Tibial artery (tissue), 4 donors: Measurements from ENCODE around the gene SRRM3.
A peak's percentile ranks its signal among the peaks of the same experiment; 100 is the strongest.
"Not testable (repeated sequence)": the region's sequence is repeated elsewhere in the genome, so short reads cannot be mapped to it uniquely, and the experiment has no call there.

Experiments used
- DNase-seq, 2 donors: peaks; one replicate each; pipeline ENCODE4 v3.0.0-alpha.2; 2019
- H3K27ac ChIP-seq, 2 donors: fragments of 200-600 bp; sonication (generic) in 1 of 2; 1 replicate in 1 of 2; 2 replicates in 1 of 2; pipeline ENCODE4 v1.5.1; 2018 to 2019; ENCODE audit warnings: mild to moderate bottlenecking in 1 of 2
- H3K27me3 ChIP-seq, 2 donors: fragments of 200-600 bp; sonication (generic) in 1 of 2; one replicate each; pipeline versions ENCODE4 v1.5.1 to v1.6.0; 2016 to 2019
- H3K36me3 ChIP-seq, 3 donors: fragments of 200-600 bp; sonication (generic) in 2 of 3; one replicate each; pipeline ENCODE4 v1.5.1; 2016 to 2019; ENCODE audit warnings: mild to moderate bottlenecking in 2 of 3
- H3K4me1 ChIP-seq, 4 donors: fragments of 200-600 bp; sonication (generic) in 2 of 4; 1 replicate in 3 of 4; 2 replicates in 1 of 4; pipeline ENCODE4 v1.5.1; 2016 to 2019
- H3K4me3 ChIP-seq, 2 donors: fragments of 200-600 bp; sonication (generic) in 1 of 2; 1 replicate in 1 of 2; 2 replicates in 1 of 2; pipeline ENCODE4 v1.5.1; 2018 to 2019; ENCODE audit warnings: mild to moderate bottlenecking in 2 of 2
- H3K9me3 ChIP-seq, 3 donors: fragments of 200-600 bp; sonication (generic) in 1 of 3; one replicate each; pipeline ENCODE4 v1.5.1; 2016 to 2019
- intact Hi-C: fragments of 100-400 bp; cut with DNase I; formaldehyde crosslinking; loops from one replicate; pipeline ENCODE4 v1.15.0; 2023; ENCODE audit warnings: low total_unique reads
- TF ChIP-seq, protein P1 (sequence below), 2 experiments: fragments of 200-600 bp in 1 of 2; fragments of 450-650 bp in 1 of 2; IDR thresholded peaks; one replicate each; pipeline ENCODE4 v1.5.1; 2017 to 2019; ENCODE audit warnings: antibody characterized with exemption in 2 of 2, mild to moderate bottlenecking in 1 of 2, moderate library complexity in 1 of 2

SRRM3 gene

DNA sequence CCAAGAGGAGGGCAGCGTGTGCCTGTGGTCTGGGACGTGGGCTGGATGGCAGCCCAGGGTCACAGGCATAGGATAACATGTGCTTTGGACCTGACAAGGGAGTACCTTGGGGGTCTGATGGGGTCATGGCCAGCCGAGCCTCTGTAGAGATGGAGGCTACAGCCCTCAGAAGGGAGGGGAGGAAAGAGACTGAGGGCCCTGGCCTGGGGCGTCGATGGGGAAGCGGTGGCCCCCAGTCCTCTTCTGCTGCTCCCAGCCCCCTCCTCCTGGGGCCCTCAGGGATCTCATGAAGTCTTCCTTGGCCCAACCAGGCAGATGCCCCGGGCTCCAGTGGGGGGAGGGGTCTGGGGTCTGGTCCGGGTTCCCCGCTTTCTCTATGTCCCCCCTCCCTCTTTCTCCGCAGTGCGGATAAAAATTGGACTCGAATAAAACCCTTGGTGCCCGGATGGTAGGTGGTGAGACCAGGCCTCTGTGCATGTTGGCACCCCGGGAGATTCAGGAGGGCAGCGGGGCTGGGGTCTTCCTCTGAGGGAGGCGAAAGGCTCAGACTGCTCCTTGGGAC is 85.2 kb downstream of the SRRM3 start:
- TF ChIP-seq, protein P1, sequence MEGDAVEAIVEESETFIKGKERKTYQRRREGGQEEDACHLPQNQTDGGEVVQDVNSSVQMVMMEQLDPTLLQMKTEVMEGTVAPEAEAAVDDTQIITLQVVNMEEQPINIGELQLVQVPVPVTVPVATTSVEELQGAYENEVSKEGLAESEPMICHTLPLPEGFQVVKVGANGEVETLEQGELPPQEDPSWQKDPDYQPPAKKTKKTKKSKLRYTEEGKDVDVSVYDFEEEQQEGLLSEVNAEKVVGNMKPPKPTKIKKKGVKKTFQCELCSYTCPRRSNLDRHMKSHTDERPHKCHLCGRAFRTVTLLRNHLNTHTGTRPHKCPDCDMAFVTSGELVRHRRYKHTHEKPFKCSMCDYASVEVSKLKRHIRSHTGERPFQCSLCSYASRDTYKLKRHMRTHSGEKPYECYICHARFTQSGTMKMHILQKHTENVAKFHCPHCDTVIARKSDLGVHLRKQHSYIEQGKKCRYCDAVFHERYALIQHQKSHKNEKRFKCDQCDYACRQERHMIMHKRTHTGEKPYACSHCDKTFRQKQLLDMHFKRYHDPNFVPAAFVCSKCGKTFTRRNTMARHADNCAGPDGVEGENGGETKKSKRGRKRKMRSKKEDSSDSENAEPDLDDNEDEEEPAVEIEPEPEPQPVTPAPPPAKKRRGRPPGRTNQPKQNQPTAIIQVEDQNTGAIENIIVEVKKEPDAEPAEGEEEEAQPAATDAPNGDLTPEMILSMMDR (IDR thresholded peaks at IDR 0.05): no peak
- Histone ChIP-seq H3K27me3 (peaks cover 0 to 23% of the 10 kb centered on the region in 2 donors), H3K4me1 (peaks cover 10 to 24% (median 18%) of the 10 kb centered on the region in 4 donors), H3K27ac (no peak overlapping the region), H3K4me3 (no peak overlapping the region), H3K36me3 (no peaks in the 10 kb centered on the region), H3K9me3 (no peaks in the 10 kb centered on the region)
- intact Hi-C loops: loop anchor here (5.0 kb wide), 1 partner anchor 110 kb away; no protein-coding TSS in a partner anchor
- no peak for DNase-seq

DNA sequence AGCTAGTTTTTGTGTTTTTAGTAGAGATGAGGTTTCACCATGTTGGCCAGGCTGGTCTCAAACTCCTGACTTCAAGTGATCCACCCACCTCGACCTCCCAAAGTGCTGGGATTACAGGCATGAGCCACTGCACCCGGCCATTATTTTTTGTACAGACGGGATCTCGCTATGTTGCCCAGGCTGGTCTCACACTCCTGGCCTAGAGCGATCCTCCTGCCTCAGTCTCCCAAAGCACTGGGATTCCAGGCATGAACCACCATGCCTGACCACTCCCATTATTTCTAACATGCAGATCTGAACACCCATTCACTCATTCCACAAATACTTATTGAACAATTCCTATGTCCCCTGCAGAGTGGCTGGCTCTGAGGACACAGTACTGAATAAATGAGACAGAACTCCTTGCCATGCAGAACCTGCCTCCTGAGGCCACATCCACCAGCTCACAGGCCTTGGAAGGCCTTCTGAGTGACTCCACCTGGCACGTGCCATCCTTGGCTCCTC is 89.2 kb downstream of the SRRM3 start:
- H3K9me3 ChIP-seq, H3K27me3 ChIP-seq, H3K4me3 ChIP-seq, intact Hi-C loops, H3K36me3 ChIP-seq, DNase-seq: not testable (repeated sequence)
- Histone ChIP-seq H3K27ac (peak overlapping the region; percentile 95 to 100), H3K4me1 (peaks cover 27 to 46% (median 39%) of the 10 kb centered on the region in 4 donors)

DNA sequence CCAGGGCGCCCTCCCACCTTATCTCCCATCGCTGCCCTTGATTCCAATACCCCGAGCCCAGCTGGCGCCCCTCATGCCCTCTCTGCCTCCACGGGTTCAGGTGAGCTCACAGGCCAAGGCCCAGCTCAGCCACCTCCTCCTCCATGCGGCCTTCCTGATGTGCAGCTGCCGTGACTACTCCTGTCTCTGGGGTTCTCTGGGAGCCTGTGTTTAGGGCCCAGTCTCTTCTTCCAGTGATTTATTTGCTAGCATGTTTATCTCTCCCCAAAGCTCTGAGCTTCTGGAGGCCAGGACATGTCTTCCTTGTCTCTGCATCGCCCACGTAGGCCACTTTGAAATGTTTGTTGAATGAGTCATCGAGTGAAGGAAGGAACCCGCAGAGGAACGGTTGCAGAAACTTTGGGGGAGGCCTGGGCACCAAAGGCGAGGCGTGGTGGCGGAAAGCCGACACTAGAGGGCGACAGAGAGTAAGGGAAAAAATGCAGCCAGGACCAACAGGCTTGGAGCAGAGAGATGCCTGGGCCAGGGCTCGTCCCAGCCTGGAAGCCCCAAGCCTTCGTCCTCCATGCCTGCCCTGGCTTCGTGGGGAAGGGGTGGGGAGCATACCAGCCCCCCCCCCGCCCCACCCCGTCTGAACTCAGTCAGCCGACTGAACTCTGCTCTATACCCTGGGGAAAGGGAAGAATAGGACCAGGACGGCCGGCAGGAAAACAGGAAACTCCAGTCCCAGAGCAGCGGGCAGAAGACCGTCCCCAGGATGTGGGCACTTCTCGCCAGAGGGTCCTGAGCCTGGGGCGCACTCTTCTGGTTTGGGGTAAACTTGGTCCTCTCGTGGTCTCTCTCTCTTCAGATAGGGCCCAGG is 89.9 kb downstream of the SRRM3 start:
- peak overlapping the region; percentile 38 to 52 for H3K4me3 ChIP-seq
- H3K36me3 ChIP-seq: no peaks in the 10 kb centered on the region
- peak; percentile 92 to 97 for DNase-seq
- H3K9me3 ChIP-seq: no peaks in the 10 kb centered on the region
- peak overlapping the region; percentile 95 to 100 for H3K27ac ChIP-seq
- TF ChIP-seq, protein P1 (IDR thresholded peaks at IDR 0.05): peak; percentile 95 to 99
- H3K27me3 ChIP-seq: no peaks in the 10 kb centered on the region
- intact Hi-C loops: no loop called here
- peaks cover 27 to 53% (median 46%) of the 10 kb centered on the region in 4 donors for H3K4me1 ChIP-seq

DNA sequence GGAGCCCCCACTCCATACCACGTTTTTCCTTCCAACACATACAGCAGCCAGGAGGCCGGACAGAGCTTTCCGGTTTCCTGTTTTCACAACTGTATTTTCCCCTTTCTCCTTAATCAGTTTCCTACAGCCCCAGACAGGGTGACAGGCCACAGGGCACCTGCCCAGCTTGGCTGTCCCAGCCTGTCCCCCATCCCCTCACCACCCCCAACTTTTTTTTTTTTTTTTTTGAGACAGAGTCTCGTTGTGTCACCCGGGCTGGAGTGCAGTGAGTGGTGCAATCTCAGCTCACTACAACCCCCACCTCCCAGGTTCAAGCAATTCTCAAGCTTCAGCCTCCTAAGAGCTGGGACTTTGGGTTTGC is 90.5 kb downstream of the SRRM3 start:
- peaks cover 27 to 59% (median 52%) of the 10 kb centered on the region in 4 donors for H3K4me1 ChIP-seq
- DNase-seq: peak; percentile 72 to 82
- peak overlapping the region; percentile 95 to 100 for H3K27ac ChIP-seq
- TF ChIP-seq, protein P1 (IDR thresholded peaks at IDR 0.05): no peak
- H3K27me3 ChIP-seq: no peaks in the 10 kb centered on the region
- H3K4me3 ChIP-seq: peak overlapping the region; percentile 38 to 52
- no peaks in the 10 kb centered on the region for H3K9me3 ChIP-seq
- no peaks in the 10 kb centered on the region for H3K36me3 ChIP-seq
- intact Hi-C loops: no loop called here

DNA sequence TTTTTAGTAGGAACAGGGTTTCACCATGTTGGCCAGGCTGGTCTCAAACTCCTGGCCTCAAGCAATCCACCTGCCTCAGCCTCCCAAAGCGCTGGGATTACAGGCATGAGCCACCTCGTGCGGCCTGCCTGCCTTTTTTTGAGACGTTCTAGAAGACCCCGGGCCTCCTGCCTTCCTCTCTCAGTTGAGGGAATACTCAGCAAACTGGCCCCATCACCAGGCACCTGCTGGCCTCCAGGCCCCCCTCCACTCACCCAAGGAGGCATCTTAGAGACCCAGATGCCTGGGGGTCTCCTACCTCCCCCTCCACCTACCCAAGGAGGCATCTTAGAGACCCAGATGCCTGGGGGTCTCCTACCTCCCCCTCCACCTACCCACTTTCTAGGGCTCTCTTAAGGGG is 91.2 kb downstream of the SRRM3 start:
- H3K9me3 ChIP-seq, H3K27me3 ChIP-seq, DNase-seq, intact Hi-C loops, H3K36me3 ChIP-seq: not testable (repeated sequence)
- Histone ChIP-seq H3K27ac (peak overlapping the region; percentile 95 to 100), H3K4me1 (peaks cover 27 to 67% (median 58%) of the 10 kb centered on the region in 4 donors), H3K4me3 (peak overlapping the region; percentile 38 to 52)

DNA sequence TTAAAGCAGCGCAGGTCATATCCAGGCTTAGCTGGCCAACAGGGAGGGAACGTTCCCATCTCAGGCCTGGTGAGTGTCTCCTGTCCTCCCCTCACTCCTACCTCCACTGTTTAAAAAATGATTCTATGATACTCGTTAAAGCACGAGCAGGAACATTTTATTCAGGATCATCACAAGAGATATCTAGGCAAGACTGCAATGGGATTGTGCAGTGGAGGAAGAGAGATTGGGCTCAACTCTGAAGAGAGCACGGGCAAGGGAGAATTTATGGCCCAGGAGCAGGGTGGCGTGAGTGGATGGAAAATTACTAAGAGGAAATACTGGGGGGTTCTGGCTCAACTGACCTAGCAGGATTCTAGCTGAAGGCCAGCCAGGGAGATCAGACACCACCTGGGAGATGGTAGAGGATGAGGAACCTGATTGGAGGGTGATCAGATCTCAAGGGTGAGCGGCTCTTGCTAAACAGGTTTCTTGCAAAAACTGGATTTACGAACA is 91.8 kb downstream of the SRRM3 start:
- Histone ChIP-seq H3K27ac (peak overlapping the region; percentile 95 to 100), H3K36me3 (no peaks in the 10 kb centered on the region), H3K27me3 (no peaks in the 10 kb centered on the region), H3K4me1 (peaks cover 27 to 72% (median 58%) of the 10 kb centered on the region in 4 donors), H3K9me3 (no peaks in the 10 kb centered on the region), H3K4me3 (peak overlapping the region in 1 of 2 donors; percentile 45)
- DNase-seq: no peak
- TF ChIP-seq, protein P1 (IDR thresholded peaks at IDR 0.05): no peak
- intact Hi-C loops: no loop called here
